ENCODE results near the gene DNASE1L1. TPM values are rescaled to one million over a fixed set of nuclear protein-coding genes. Genes with fewer than 3 reads are reported as not detected.
A peak's percentile ranks its signal among the peaks of the same experiment; 100 is the strongest.

DNASE1L1 gene
- total RNA-seq, 2 donors from 2014 or later, result 9.6 to 16.1 TPM

- Histone ChIP-seq H3K4me1 (peaks cover 18% of the 10 kb centered on the region), H3K36me3 (replicated peaks in 1 of 2; ENCODE audit: insufficient read depth in 1 of 2, low read depth in 2 of 2) (no peaks in the 10 kb centered on the region), H3K9me3 (no peaks in the 10 kb centered on the region), H3K27me3 (no peaks in the 10 kb centered on the region), H3K27ac (no peak overlapping the region), H3K4me3 (no peak overlapping the region)
- 26 to 61% methylated on average over 3 to 10 of the region's 14 CpGs for WGBS, 2 donors
- DNase-seq (peak in 2 of 4 donors; percentile 4 to 13), ATAC-seq (no peak)
- TF ChIP-seq POLR2A (IDR thresholded peaks at IDR 0.05), result no peak
- TF ChIP-seq, protein P1, sequence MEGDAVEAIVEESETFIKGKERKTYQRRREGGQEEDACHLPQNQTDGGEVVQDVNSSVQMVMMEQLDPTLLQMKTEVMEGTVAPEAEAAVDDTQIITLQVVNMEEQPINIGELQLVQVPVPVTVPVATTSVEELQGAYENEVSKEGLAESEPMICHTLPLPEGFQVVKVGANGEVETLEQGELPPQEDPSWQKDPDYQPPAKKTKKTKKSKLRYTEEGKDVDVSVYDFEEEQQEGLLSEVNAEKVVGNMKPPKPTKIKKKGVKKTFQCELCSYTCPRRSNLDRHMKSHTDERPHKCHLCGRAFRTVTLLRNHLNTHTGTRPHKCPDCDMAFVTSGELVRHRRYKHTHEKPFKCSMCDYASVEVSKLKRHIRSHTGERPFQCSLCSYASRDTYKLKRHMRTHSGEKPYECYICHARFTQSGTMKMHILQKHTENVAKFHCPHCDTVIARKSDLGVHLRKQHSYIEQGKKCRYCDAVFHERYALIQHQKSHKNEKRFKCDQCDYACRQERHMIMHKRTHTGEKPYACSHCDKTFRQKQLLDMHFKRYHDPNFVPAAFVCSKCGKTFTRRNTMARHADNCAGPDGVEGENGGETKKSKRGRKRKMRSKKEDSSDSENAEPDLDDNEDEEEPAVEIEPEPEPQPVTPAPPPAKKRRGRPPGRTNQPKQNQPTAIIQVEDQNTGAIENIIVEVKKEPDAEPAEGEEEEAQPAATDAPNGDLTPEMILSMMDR (IDR thresholded peaks at IDR 0.05), result no peak
- intact Hi-C loops (cut with DNase I), result loop anchor here (5.0 kb wide), 1 partner anchor 51 kb away; no protein-coding TSS in a partner anchor
These were observed 25.4 kb downstream of the DNASE1L1 start for GRCh38 chrX:154383359-154384283.

DNA sequence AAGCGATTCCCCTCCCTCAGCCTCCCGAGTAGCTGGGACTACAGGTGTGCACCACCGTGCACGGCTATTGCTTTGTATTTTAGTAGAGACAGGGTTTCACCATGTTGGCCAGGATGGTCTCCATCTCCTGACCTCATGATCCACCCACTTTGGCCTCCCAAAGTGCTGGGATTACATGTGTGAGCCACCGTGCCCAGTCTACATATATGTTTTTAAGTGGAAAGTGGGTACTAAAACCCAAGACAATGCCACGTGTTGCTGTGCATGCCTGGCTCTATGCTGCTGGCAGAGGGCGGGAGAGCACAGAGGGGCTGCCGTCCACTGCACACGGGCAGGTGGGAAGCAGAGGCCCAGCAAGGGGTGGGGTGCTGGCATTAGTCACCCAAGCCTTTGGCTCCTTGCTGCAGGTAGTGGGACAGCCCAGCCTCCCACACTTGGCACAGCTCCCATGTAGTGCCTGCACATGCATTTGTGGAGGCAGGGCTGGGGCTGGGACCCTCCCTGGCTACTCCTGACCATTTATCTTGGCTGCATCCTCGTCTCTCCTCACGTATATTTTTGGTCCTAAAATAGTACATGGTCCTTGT, 26.5 kb downstream of the DNASE1L1 start:
- Histone ChIP-seq H3K4me1 (peaks cover 25% of the 10 kb centered on the region), H3K27me3 (no peaks in the 10 kb centered on the region), H3K27ac (no peak overlapping the region), H3K9me3 (no peaks in the 10 kb centered on the region), H3K36me3 (replicated peaks in 1 of 2; ENCODE audit: insufficient read depth in 1 of 2, low read depth in 2 of 2) (no peaks in the 10 kb centered on the region), H3K4me3 (no peak overlapping the region)
- no peak for TF ChIP-seq POLR2A (IDR thresholded peaks at IDR 0.05)
- TF ChIP-seq, protein P1 (IDR thresholded peaks at IDR 0.05), result no peak
- intact Hi-C loops (cut with DNase I), result loop anchor here (5.0 kb wide), 1 partner anchor 50 kb away; no protein-coding TSS in a partner anchor
- WGBS, 2 donors, result 69 to 78% methylated on average over 9 of the region's 11 CpGs
- ATAC-seq (no peak), DNase-seq (no peak)

GRCh38 chrX:154381271-154381670, 27.8 kb downstream of the DNASE1L1 start:
- no peaks in the 10 kb centered on the region for H3K9me3 ChIP-seq
- intact Hi-C loops (cut with DNase I), result loop anchor here (5.0 kb wide), 1 partner anchor 49 kb away; no protein-coding TSS in a partner anchor
- H3K27me3 ChIP-seq, result no peaks in the 10 kb centered on the region
- WGBS, 2 donors, result 60 to 100% methylated on average over 3 to 5 of the region's 6 CpGs
- no peaks in the 10 kb centered on the region for H3K36me3 ChIP-seq (replicated peaks in 1 of 2; ENCODE audit: insufficient read depth in 1 of 2, low read depth in 2 of 2)
- peaks cover 25% of the 10 kb centered on the region for H3K4me1 ChIP-seq
- DNase-seq (no peak), ATAC-seq (no peak)
- TF ChIP-seq, protein P1 (IDR thresholded peaks at IDR 0.05), result no peak
- TF ChIP-seq POLR2A (IDR thresholded peaks at IDR 0.05), result no peak
- H3K4me3 ChIP-seq, result no peak overlapping the region
- no peak overlapping the region for H3K27ac ChIP-seq

DNA sequence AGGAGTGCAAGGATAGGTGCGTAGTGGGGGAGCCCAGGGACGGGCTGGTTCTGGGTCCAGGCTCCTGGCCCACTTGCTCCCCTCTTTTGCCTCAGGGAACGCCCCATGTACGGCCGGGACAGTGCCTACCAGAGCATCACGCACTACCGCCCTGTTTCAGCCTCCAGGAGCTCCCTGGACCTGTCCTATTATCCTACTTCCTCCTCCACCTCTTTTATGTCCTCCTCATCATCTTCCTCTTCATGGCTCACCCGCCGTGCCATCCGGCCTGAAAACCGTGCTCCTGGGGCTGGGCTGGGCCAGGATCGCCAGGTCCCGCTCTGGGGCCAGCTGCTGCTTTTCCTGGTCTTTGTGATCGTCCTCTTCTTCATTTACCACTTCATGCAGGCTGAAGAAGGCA, 28.3 kb downstream of the DNASE1L1 start:
- Histone ChIP-seq H3K9me3 (no peaks in the 10 kb centered on the region), H3K27ac (peak overlapping the region in 1 of 4 donors; percentile 96), H3K36me3 (replicated peaks in 1 of 2; ENCODE audit: insufficient read depth in 1 of 2, low read depth in 2 of 2) (no peaks in the 10 kb centered on the region), H3K27me3 (no peaks in the 10 kb centered on the region), H3K4me1 (peaks cover 25% of the 10 kb centered on the region), H3K4me3 (no peak overlapping the region)
- TF ChIP-seq, protein P1 (IDR thresholded peaks at IDR 0.05), result no peak
- TF ChIP-seq POLR2A (IDR thresholded peaks at IDR 0.05), result no peak
- DNase-seq (no peak), ATAC-seq (no peak)
- intact Hi-C loops (cut with DNase I), result loop anchor here (5.0 kb wide), 1 partner anchor 48 kb away; no protein-coding TSS in a partner anchor
- 79 to 84% methylated on average over 10 to 12 of the region's 14 CpGs for WGBS, 2 donors

All from body of pancreas (tissue), 4 donors.